Neural cell (in vitro differentiated cells): ENCODE measurements around the gene NTN5. TPM values are rescaled to one million over a fixed set of nuclear protein-coding genes. Genes with fewer than 3 reads are reported as not detected.

Experiments
- H2AFZ ChIP-seq: fragments of 200-600, 300-800 bp; sonication (generic), shearing (Covaris generic); 2 replicates; pipeline ENCODE4 v1.6.0; 2014; ENCODE audit warnings: low read depth, mild to moderate bottlenecking, antibody characterized with exemption, low read length, moderate library complexity
- H3F3A ChIP-seq: fragments of 200-600 bp; shearing (Covaris generic); 2 replicates; pipeline ENCODE4 v1.6.1; 2016; ENCODE audit warnings: mild to moderate bottlenecking, moderate library complexity, mixed read lengths, antibody characterized with exemption, low read length; ENCODE audit not compliant: insufficient read depth, poor library complexity, severe bottlenecking
- H3K27ac ChIP-seq: fragments of 200-600, 300-800 bp; sonication (generic), shearing (Covaris generic); 2 replicates; pipeline ENCODE4 v1.5.1; 2014; ENCODE audit warnings: mild to moderate bottlenecking, low read length, moderate library complexity
- H3K27me3 ChIP-seq: fragments of 300-800, 200-600 bp; sonication (generic), shearing (Covaris generic); 2 replicates; pipeline ENCODE4 v1.6.0; 2014; ENCODE audit warnings: mild to moderate bottlenecking, low read depth, low read length, moderate library complexity; ENCODE audit not compliant: insufficient read depth
- H3K36me3 ChIP-seq: fragments of 300-800, 200-600 bp; sonication (generic), shearing (Covaris generic); 2 replicates; pipeline ENCODE4 v1.5.1; 2014; ENCODE audit warnings: mild to moderate bottlenecking, antibody characterized with exemption, low read length, moderate library complexity; ENCODE audit not compliant: insufficient read depth
- H3K4me2 ChIP-seq: fragments of 300-800, 200-600 bp; sonication (generic), shearing (Covaris generic); 2 replicates; pipeline ENCODE4 v1.6.0; 2014; ENCODE audit warnings: mild to moderate bottlenecking, low read length
- H3K4me3 ChIP-seq: fragments of 300-800, 200-600 bp; sonication (generic), shearing (Covaris generic); 2 replicates; pipeline ENCODE4 v1.5.1; 2014; ENCODE audit warnings: mild to moderate bottlenecking, low read length, moderate library complexity
- H3K79me2 ChIP-seq: fragments of 200-600 bp; shearing (Covaris generic); replicated peaks from 2 replicates; pipeline ENCODE4 v1.6.0; 2014; ENCODE audit warnings: mild to moderate bottlenecking, low read length, moderate library complexity; ENCODE audit not compliant: insufficient read depth
- H3K9ac ChIP-seq: fragments of 300-800, 200-600 bp; sonication (generic), shearing (Covaris generic); 2 replicates; pipeline ENCODE4 v1.6.1; 2016; ENCODE audit warnings: mild to moderate bottlenecking, low read length, mixed read lengths
- H3K9me2 ChIP-seq: fragments of 200-600 bp; shearing (Covaris generic); 2 replicates; pipeline ENCODE4 v1.6.1; 2016; ENCODE audit warnings: mild to moderate bottlenecking, low read length, mixed read lengths; ENCODE audit not compliant: insufficient read depth
- H3K9me3 ChIP-seq: fragments of 200-600, 300-800 bp; sonication (generic), shearing (Covaris generic); 2 replicates; pipeline ENCODE4 v1.6.1; 2016; ENCODE audit warnings: mild to moderate bottlenecking, mixed run types, low read length, moderate library complexity, mixed read lengths
- H4K20me1 ChIP-seq: fragments of 200-600 bp; shearing (Covaris generic); 2 replicates; pipeline ENCODE4 v1.6.1; 2016; ENCODE audit warnings: mild to moderate bottlenecking, mixed run types; ENCODE audit not compliant: insufficient read depth
- CTCF ChIP-seq: fragments of 450-650 bp; IDR thresholded peaks from 2 replicates; pipeline ENCODE4 v1.5.1; 2014; ENCODE audit warnings: antibody characterized with exemption, mild to moderate bottlenecking, moderate library complexity; ENCODE audit not compliant: poor library complexity, severe bottlenecking
- EP300 ChIP-seq: fragments of 450-650 bp; conservative IDR thresholded peaks from 2 replicates; pipeline ENCODE4 v1.6.1; 2014; ENCODE audit warnings: antibody characterized with exemption, mild to moderate bottlenecking, moderate library complexity; ENCODE audit not compliant: poor library complexity, severe bottlenecking
- EZH2 ChIP-seq: fragments of 200-600, 300-800 bp; shearing (Covaris generic), sonication (generic); IDR thresholded peaks from 2 replicates; pipeline ENCODE4 v1.6.1; 2014; ENCODE audit warnings: antibody characterized with exemption, low read length, borderline replicate concordance, mild to moderate bottlenecking; ENCODE audit not compliant: insufficient read depth, poor library complexity, severe bottlenecking
- MXI1 ChIP-seq: fragments of 450-650 bp; conservative IDR thresholded peaks from 2 replicates; pipeline ENCODE4 v1.6.1; 2014; ENCODE audit warnings: antibody characterized with exemption, mild to moderate bottlenecking; ENCODE audit not compliant: poor library complexity, severe bottlenecking
- POLR2AphosphoS5 ChIP-seq: IDR thresholded peaks from 2 replicates; pipeline ENCODE4 v1.6.1; 2012
- RAD21 ChIP-seq: fragments of 450-650 bp; conservative IDR thresholded peaks from 2 replicates; pipeline ENCODE4 v1.6.1; 2014; ENCODE audit warnings: antibody characterized with exemption, mild to moderate bottlenecking, moderate library complexity
- REST ChIP-seq: IDR thresholded peaks from 2 replicates; pipeline ENCODE4 v1.6.1; 2012; ENCODE audit warnings: borderline replicate concordance
- SMC3 ChIP-seq: fragments of 450-650 bp; conservative IDR thresholded peaks from 2 replicates; pipeline ENCODE4 v1.6.1; 2014; ENCODE audit warnings: antibody characterized with exemption, mild to moderate bottlenecking, moderate library complexity; ENCODE audit not compliant: poor library complexity
- TAF1 ChIP-seq: IDR thresholded peaks from 2 replicates; pipeline ENCODE4 v1.6.1; 2012; ENCODE audit warnings: low read depth
- polyA plus RNA-seq: library from polyadenylated mRNA; depleted of rRNA; stranded (reverse); fragments of >200 nt; gene quantifications from 2 replicates; pipeline ENCODE4 v1.2.3, GENCODE V29; 2014

NTN5 gene
- polyA plus RNA-seq, 1 donor from 2014 or later, result not detected

- peaks cover under 1% of the 10 kb centered on the region for H3F3A ChIP-seq
- no peaks in the 10 kb centered on the region for H3K9me3 ChIP-seq
- no peaks in the 10 kb centered on the region for H3K27me3 ChIP-seq
- TF ChIP-seq EZH2, result no peak
- TF ChIP-seq CTCF, result no peak
- no peak for TF ChIP-seq TAF1
- no peak for TF ChIP-seq POLR2AphosphoS5
- no peak for TF ChIP-seq EP300
- no peak for TF ChIP-seq REST
- TF ChIP-seq SMC3, result no peak
- TF ChIP-seq MXI1, result no peak
- TF ChIP-seq RAD21, result no peak
- no peak overlapping the region for H2AFZ ChIP-seq
- no peak overlapping the region for H3K9ac ChIP-seq
- H3K36me3 ChIP-seq, result no peaks in the 10 kb centered on the region
- H3K4me3 ChIP-seq, result no peak overlapping the region
- H4K20me1 ChIP-seq, result no peaks in the 10 kb centered on the region
- H3K9me2 ChIP-seq, result no peaks in the 10 kb centered on the region
- H3K27ac ChIP-seq, result no peak overlapping the region
- no peak overlapping the region for H3K4me2 ChIP-seq
- peaks cover 16% of the 10 kb centered on the region for H3K79me2 ChIP-seq
These were observed 44.1 kb downstream of the NTN5 start for GRCh38 chr19:48628486-48629296.

- no peak overlapping the region for H3K4me3 ChIP-seq
- H3K79me2 ChIP-seq, result peaks cover 16% of the 10 kb centered on the region
- no peak overlapping the region for H3K4me2 ChIP-seq
- no peak overlapping the region for H3K9ac ChIP-seq
- TF ChIP-seq EZH2, result no peak
- no peaks in the 10 kb centered on the region for H3K27me3 ChIP-seq
- no peaks in the 10 kb centered on the region for H3K9me2 ChIP-seq
- no peak overlapping the region for H3K27ac ChIP-seq
- no peaks in the 10 kb centered on the region for H3K36me3 ChIP-seq
- peaks cover 5% of the 10 kb centered on the region for H3F3A ChIP-seq
- H4K20me1 ChIP-seq, result no peaks in the 10 kb centered on the region
- no peaks in the 10 kb centered on the region for H3K9me3 ChIP-seq
- no peak overlapping the region for H2AFZ ChIP-seq
These were observed 44.9 kb downstream of the NTN5 start for GRCh38 chr19:48627865-48628314.
